ENCODE results near the gene CDK8. TPM values are rescaled to one million over a fixed set of nuclear protein-coding genes. Genes with fewer than 3 reads are reported as not detected.

The CDK8 gene
- polyA plus RNA-seq (ENCODE audit: insufficient read depth in 1 of 5, insufficient read length in 5 of 5, low replicate concordance in 1 of 5): 10 to 100 TPM; 16.8 to 22.5 (median 17.8) TPM
- long read RNA-seq, donor 1, partial matches to known transcripts: 0 of 4 reads
- long read RNA-seq, donor 1, other reads (novel, unspliced or antisense): 0 of 4 reads
- long read RNA-seq, donor 2, partial matches to known transcripts: 0 of 1 reads
- long read RNA-seq, donor 2, other reads (novel, unspliced or antisense): 0 of 1 reads
- long read RNA-seq, donor 3, partial matches to known transcripts: 0 of 4 reads
- long read RNA-seq, donor 3, other reads (novel, unspliced or antisense): 0 of 4 reads
- long read RNA-seq, donor 4, partial matches to known transcripts: 0 of 1 reads
- long read RNA-seq, donor 4, other reads (novel, unspliced or antisense): 0 of 1 reads
- long read RNA-seq, donor 5, partial matches to known transcripts: 0 of 2 reads
- long read RNA-seq, donor 5, other reads (novel, unspliced or antisense): 0 of 2 reads
- long read RNA-seq, donor 6, partial matches to known transcripts: 0 of 3 reads
- long read RNA-seq, donor 6, other reads (novel, unspliced or antisense): 0 of 3 reads
- long read RNA-seq, donor 7, partial matches to known transcripts: 0 of 2 reads
- long read RNA-seq, donor 7, other reads (novel, unspliced or antisense): 0 of 2 reads
- long read RNA-seq, donor 8, partial matches to known transcripts: 0 of 2 reads
- long read RNA-seq, donor 8, other reads (novel, unspliced or antisense): 0 of 2 reads

- peak; percentile 89 to 93 for DNase-seq
Measured at GRCh38 chr13:26253787-26254582, at the start of gene CDK8. CDK8 (plus strand) TSS chr13:26254129; CDS start chr13:26254642, 513 bp downstream.

- DNase-seq: no peak
Measured at GRCh38 chr13:26208287-26208686, 45.6 kb upstream of the CDK8 start.

GRCh38 chr13:26213345-26213744 lies 40.6 kb upstream of the CDK8 start:
- DNase-seq: no peak

GRCh38 chr13:26213982-26214381 lies 39.9 kb upstream of the CDK8 start:
- DNase-seq: no peak

GRCh38 chr13:26216042-26216441 lies 37.9 kb upstream of the CDK8 start:
- no peak for DNase-seq

DNA sequence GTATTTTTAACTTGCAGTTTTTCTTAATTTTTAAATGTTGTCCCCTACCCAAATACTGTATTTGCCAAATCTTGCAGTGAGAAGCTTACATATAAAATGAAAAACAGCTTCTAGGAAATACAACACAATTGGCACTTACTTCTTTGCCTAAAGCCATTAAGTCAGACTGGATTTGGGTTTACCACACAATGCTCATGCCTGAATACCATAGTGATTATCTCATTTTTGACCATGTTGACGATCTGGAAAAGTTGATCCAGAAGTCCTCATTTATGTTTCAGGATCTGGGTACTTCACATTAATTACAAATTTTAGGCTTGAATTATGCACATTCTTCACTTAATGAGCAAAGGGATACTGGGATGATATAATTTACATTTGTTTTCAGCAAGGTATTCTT lies 34.2 kb upstream of the CDK8 start:
- DNase-seq: no peak

GRCh38 chr13:26220575-26220974 lies 33.4 kb upstream of the CDK8 start:
- no peak for DNase-seq

GRCh38 chr13:26221399-26221720 lies 32.6 kb upstream of the CDK8 start:
- no peak for DNase-seq

DNA sequence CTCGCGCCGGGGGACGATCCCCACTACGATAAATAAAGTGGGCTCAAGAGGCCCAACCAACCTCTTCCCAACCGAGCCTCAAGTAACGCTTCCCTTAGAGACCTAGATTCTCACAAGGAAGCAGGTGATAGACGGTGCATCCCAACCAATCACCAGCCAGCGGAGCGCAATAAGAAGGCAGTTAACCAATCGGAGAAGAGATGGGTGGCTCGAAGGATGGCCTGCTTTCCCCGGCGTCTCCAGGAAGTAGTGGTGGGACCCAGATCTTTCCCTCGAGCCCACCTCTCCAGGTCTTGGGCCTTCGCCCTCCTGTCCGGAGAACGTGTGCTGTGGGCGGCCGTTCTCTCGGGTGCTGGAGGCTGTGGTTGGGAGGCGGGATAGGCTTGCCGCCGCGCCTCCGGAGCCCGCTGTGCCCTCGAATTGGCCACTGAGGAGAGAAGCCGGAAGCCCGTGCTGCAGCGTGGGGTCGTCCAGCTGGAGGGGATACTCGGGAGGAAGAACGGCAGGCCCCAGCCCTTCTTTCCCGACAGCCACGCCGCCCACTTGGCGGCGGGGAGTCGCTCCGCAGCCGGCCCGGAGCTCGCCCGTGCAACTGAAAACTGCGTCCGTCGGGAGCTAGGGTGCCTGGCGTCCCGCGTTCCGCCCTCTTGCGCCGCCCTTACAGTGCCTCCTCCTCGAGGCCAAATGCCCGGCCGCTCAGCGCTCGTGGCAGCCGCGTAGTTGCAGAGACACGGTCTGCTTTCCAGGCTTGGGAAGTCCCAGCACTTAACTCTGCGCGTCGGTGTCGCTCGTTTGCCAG lies 32.0 kb upstream of the CDK8 start, which contains the start of gene RNF6:
Gene RNF6 (minus strand): TSS at position 594 of the 799 bp plus-strand sequence. CDS start 2,665 bp downstream, outside the sequence.
- peak; percentile 93 to 94 for DNase-seq

- DNase-seq: no peak
Measured at GRCh38 chr13:26222520-26223046, 31.3 kb upstream of the CDK8 start.

- DNase-seq: no peak
Measured at GRCh38 chr13:26225896-26226617, 27.9 kb upstream of the CDK8 start.

DNA sequence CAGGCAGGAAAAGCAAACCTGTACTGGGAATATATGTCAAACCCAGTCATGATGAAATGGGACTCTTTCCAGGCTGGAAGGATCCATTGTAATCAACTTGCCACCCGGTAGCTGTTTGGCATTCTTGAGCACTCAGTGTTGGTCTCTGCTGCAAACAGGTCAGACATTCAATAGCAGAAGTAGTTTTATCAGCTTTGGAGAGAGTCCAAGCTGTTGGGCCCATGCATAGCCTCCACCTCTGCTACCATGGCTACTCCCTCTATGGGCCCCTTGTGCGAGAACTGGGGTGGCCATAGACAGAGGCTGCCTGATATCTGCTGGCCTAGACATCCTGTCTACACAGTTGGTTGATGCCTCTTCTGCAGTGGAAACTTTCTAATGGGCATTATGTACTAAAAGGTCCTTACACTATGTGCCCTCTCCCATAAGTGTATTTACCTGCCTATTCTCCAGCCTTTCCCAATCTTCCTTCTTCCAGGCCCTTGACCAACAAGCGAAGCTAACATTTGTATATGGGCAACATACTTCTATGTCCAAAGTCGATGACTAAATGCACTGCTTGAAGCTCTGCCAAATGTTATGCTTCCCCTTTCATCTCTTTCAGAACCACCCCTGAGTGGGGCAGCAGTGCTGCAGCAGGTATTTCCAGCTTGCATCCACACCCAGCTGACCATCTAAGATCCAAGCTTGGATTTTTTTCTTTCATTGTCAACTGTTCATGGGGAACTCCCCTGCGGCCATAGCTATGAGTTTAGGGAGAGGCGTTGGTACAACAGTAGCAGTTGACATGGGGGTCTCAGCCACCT lies 26.6 kb upstream of the CDK8 start:
- DNase-seq: no peak

GRCh38 chr13:26228096-26228495 lies 25.8 kb upstream of the CDK8 start:
- DNase-seq: no peak

DNA sequence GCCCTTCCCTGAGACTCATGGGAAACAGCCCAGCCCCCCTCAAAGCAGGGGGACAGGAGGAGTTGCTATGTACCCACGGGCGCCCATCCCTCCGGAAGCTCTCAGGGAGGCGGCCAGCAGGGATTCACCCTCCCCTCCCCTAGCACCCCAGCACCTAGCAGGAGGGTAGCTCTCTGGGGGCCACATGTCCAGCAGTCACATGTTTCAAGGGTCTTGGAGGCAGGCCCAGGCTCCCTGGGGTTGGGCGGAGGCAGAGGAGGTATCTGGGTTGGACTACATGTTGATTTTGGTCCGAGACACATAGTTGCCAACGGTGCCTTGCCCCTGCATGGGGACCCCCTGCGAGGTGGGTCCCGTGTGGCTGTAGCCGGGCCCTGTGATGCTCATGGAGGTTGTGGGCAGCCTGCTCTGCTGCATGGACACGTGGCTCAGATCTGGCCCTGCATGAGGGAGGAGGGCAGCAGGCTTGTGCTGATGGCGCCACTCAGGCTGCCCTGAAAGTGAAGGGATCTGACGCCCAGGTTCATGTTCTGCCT lies 24.8 kb upstream of the CDK8 start:
- DNase-seq: no peak

- no peak for DNase-seq
Measured at GRCh38 chr13:26230703-26231102, 23.2 kb upstream of the CDK8 start.

DNA sequence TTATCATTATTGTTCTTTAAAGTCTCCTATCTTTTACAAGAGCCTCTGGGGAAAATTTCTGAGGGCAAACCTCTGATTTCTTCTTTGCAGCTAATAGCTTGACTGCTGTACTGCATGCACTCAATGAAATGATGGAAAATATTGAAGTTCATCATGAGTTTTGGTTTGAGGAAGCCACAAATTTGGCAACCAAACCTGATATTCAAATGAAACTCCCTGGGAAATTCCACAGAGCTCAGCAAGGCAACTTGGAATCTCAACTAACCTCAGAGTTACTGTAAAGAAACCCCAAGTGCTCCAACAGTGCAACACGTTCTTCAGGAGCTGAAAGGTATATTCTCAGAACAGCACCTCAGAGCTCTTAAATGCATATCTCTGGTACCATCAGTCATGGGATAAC lies 17.6 kb upstream of the CDK8 start:
- no peak for DNase-seq

GRCh38 chr13:26246154-26246553 lies 7.8 kb upstream of the CDK8 start:
- no peak for DNase-seq

DNA sequence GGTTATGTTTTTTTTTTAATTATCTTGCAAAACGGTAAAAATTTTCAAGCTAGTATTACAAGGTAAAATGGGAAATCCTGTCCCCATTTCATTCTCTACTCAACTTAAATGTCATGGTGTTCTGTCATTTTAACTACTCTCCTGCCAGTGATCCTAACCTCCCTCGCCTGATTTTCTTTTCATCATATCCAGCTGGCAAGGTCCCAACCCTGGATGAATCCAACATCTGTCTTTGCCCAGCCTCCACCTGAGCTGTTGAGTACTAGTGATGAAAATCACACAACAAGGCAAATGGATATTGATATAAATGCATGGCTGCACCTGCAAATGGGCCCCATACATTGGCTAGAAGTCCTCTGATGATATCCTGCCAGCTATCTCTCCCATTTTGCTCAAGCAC lies 6.9 kb upstream of the CDK8 start:
- DNase-seq: no peak

- DNase-seq: no peak
Measured at GRCh38 chr13:26247608-26248007, 6.3 kb upstream of the CDK8 start.
